Erythroblast (primary cell): ENCODE data around the gene BSND.

Experiments used
- DNase-seq, 2 experiments: peaks; one replicate each; lab custom pipeline; 2025; lab: John Stamatoyannopoulos, UW
- GATA1 ChIP-seq: IDR thresholded peaks from 2 replicates; pipeline ENCODE4 v1.6.1; 2011; ENCODE audit warnings: low read depth, mild to moderate bottlenecking, control low read depth, low read length, moderate library complexity
- POLR2A ChIP-seq: IDR thresholded peaks from 2 replicates; pipeline ENCODE4 v1.6.1; 2011; ENCODE audit warnings: mild to moderate bottlenecking, low read length

BSND gene

GRCh38 chr1:54980528-54981241 lies 18.0 kb upstream of the BSND start, which contains the start of gene TMEM61:
TMEM61 (plus strand) TSS chr1:54980628; CDS start chr1:54981066, 438 bp downstream.
- TF ChIP-seq GATA1: no peak
- no peak for TF ChIP-seq POLR2A
- DNase-seq: no peak

GRCh38 chr1:54981466-54981865 lies 17.3 kb upstream of the BSND start:
- TF ChIP-seq POLR2A (no peak), GATA1 (no peak)
- no peak for DNase-seq

- TF ChIP-seq GATA1 (no peak), POLR2A (no peak)
- no peak for DNase-seq
Observed at GRCh38 chr1:54982739-54983138, 16.0 kb upstream of the BSND start.

GRCh38 chr1:54984131-54984842 lies 14.4 kb upstream of the BSND start:
- TF ChIP-seq POLR2A (no peak), GATA1 (no peak)
- no peak for DNase-seq

GRCh38 chr1:54985556-54985955 lies 13.2 kb upstream of the BSND start:
- no peak for TF ChIP-seq POLR2A
- no peak for TF ChIP-seq GATA1
- no peak for DNase-seq

- no peak for DNase-seq
- no peak for TF ChIP-seq GATA1
- TF ChIP-seq POLR2A: no peak
Observed at GRCh38 chr1:54986025-54986424, 12.7 kb upstream of the BSND start.

- no peak for DNase-seq
- TF ChIP-seq GATA1: no peak
- no peak for TF ChIP-seq POLR2A
Observed at GRCh38 chr1:54986533-54986932, 12.2 kb upstream of the BSND start.

GRCh38 chr1:54987427-54987826 lies 11.3 kb upstream of the BSND start:
- DNase-seq: no peak
- TF ChIP-seq GATA1 (no peak), POLR2A (no peak)

- DNase-seq: no peak
- TF ChIP-seq GATA1 (no peak), POLR2A (no peak)
Observed at GRCh38 chr1:54987919-54988705, 10.6 kb upstream of the BSND start.

GRCh38 chr1:54988975-54989374 lies 9.8 kb upstream of the BSND start:
- no peak for DNase-seq
- no peak for TF ChIP-seq POLR2A
- no peak for TF ChIP-seq GATA1

GRCh38 chr1:54989473-54989872 lies 9.3 kb upstream of the BSND start:
- no peak for TF ChIP-seq GATA1
- TF ChIP-seq POLR2A: no peak
- DNase-seq: no peak

GRCh38 chr1:54989968-54990810 lies 8.5 kb upstream of the BSND start:
- TF ChIP-seq GATA1: no peak
- TF ChIP-seq POLR2A: no peak
- DNase-seq: no peak

GRCh38 chr1:54990916-54991315 lies 7.8 kb upstream of the BSND start:
- TF ChIP-seq POLR2A (no peak), GATA1 (no peak)
- DNase-seq: no peak
